ENCODE measurements around the gene OR8G1.
"Not testable (repeated sequence)": the region's sequence is repeated elsewhere in the genome, so short reads cannot be mapped to it uniquely, and the experiment has no call there.

The OR8G1 gene

DNA sequence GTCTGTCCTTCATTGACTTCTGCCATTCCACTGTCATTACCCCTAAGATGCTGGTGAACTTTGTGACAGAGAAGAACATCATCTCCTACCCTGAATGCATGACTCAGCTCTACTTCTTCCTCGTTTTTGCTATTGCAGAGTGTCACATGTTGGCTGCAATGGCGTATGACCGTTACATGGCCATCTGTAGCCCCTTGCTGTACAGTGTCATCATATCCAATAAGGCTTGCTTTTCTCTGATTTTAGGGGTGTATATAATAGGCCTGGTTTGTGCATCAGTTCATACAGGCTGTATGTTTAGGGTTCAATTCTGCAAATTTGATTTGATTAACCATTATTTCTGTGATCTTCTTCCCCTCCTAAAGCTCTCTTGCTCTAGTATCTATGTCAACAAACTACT lies 9.0 kb downstream of the OR8G1 start:
- DNase-seq, result not testable (repeated sequence)

DNA sequence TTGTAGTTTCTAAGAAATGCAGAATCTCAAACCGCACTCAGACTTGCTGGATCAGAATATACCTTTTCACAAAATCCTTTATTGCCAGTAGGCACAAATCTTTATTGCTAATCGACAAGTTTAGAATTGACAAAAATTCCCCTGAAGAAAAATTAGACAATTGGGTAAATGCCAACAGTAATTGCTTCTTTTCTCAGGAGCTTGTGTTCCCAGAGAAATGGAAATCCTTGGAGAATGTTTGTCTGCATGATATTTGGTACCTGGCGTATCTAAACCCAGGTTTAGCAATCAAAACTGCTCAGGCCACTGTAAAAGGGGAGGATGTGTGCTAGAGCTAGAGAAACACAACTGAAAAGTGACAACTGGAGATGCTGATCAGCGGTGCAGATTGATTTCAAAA lies 15.2 kb downstream of the OR8G1 start, which contains the start of gene OR8G5:
Gene OR8G5 (plus strand): TSS at position 301 of the 400 bp plus-strand sequence. CDS start 8,556 bp downstream, outside the sequence.
- no peak for DNase-seq

DNA sequence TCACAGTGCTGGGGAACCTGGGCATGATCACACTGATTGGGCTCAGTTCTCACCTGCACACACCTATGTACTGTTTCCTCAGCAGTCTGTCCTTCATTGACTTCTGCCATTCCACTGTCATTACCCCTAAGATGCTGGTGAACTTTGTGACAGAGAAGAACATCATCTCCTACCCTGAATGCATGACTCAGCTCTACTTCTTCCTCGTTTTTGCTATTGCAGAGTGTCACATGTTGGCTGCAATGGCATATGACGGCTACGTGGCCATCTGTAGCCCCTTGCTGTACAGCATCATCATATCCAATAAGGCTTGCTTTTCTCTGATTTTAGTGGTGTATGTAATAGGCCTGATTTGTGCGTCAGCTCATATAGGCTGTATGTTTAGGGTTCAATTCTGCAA lies 24.1 kb downstream of the OR8G1 start:
- not testable (repeated sequence) for DNase-seq

DNA sequence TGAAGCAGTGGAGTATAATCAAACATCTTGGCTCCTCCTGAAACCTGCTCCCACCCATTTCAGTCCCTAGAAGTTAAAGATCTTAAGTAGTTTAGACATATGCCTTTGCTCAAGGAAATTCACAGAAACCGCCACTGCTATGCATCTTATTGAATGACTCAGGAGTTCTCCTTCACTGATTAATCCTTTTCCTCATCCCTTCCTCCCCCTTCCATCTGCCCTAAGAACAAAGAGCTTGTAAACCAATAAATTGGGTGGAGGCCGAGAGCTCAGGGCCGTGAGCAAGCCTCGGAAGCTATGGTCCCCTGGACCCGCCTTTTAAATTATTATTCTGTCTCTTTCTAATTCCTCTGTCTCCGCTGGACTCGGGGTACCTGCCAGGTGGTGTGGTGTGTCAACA lies 30.0 kb downstream of the OR8G1 start:
- not testable (repeated sequence) for DNase-seq

DNA sequence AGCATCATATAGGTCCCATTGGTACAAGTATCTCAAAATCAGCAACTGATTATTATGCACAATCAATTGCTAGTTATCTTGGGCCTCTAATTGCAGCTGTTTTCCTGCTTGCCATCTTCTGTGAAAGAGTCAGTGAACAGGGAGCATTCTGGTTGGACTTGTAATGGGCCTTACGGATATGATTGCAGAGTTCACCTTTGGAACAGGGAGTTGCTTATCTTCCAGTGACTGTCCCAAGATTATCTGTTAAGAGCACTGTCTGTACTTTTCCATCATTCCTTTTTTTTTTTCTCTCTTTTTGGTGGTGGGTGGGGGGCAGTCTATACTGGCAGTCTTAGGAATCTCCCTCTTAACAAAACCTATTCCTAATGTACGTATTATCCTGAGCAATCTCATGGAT lies 33.1 kb downstream of the OR8G1 start:
- DNase-seq, result no peak

DNA sequence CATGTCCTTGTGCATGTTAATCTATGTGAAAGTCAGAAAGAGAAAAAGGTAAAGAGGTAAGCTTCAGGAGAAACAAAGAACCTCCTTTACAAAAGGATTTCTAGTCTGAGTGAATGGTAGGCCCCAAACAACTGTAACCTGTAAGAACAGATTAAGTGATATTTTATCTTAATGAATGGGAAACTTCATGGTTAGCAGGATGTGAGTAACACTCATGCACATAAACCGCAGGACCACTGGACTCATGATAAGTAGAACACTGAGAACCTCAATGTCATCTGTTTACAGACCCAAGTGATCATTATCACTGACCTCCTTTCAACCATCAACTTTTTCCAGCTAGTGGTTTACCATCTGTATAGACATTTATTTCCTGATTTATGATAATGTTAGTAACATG lies 35.2 kb downstream of the OR8G1 start:
- no peak for DNase-seq

DNA sequence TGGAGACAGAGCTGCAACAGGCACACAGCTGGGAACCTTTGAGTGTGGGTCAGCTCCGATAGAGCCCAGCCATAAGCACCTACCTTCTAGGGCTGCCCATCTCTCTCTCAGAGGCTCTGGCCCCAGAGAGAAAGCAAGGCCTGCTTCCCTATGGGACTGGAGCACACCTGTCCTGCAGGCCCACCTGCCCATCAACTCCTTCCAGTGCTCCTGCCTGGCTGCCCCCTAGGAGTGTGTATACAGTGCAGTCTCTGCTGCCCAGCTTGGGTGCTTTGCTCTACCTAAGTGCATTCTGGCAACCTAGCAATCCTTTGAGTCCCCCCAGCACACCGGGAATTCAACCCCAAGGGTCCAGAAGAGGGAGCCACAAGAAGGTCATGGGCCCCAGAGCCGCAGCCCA lies 36.3 kb downstream of the OR8G1 start:
- no peak for DNase-seq

DNA sequence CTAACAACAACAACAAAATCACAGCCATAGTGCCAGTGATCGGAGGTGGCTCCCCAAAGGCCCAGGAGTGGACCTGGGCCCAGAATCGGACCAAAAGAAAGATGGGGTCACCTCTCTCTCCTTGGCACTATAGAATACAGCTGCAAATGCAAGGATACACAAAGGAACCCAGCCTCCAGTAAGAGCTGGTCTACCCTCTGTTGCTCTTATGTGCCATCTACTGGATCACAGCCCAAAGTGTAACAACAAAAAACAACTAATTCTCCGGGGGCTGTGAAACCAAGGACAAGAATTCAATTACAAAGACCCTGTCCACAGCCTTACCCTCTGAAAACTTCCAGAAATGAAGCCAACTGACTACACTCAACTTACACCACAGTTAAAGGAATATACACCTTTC lies 36.9 kb downstream of the OR8G1 start:
- no peak for DNase-seq

DNA sequence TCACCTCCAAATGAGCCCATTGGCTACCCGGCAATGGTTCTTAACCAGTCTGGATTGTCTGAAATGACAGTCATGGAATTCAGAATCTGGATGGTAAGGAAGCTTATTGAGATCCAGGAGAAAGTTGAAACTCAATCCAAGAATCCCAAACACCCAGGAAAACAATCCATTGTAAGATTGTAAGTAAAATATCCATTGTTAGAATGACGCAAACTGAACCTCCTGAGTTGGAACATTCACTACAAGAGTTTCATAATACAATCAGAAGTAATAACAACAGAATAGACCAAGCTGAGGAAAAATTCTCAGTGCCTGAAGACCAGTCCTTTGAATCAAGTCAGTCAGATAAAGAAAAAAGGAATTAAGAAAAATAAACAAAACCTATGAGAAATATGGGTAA lies 37.4 kb downstream of the OR8G1 start:
- DNase-seq, result no peak

DNA sequence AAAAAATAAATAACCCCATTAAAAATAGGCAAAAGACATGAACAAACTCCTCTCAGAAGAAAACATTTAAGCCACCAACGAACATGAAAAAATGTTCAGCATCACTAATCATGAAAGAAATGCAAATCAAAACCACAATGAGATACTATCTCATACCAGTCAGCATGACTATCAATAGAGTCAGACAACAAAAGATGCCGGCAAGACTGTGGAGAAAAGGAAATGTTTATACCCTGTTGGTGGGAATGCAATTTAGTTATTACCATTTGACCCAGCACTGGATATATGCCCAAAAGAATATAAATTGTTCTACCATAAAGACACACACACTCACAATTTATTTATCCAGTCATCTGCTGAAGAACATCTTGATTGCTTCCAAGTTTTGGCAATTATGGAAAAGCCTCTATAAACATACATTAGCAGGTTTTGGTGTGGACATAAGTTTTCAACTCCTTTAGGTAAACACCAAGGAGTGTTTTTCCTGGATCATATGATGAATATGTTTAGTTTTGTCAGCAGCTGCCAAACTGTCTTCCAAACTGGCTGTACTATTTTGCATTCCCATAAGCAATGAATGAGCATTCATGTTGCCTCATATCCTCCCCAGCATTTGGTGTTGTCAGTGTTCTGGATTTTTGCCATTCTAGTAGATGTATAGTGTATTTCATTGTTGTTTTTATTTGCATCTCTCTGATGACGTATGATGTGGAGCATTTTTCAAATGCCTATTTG lies 44.9 kb downstream of the OR8G1 start:
- DNase-seq, result no peak

DNA sequence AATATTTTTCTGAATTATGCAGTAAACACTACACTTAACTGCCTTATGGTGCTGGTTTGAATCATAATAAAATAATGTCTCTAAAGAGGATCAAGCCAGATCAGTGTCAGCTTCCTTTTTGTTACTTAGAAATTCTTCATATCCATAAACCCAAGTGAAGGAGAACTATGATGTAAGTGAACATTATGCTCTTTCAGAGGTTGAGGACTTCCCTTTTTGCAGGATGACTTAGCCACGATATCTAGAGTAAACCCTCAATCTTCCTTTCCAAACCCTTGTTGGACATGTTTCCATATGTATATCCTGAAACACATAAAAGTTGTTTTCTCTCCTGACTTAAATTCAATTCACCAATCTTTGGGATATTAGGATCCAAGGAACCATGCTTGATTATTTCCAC lies 53.8 kb downstream of the OR8G1 start:
- no peak for DNase-seq

DNA sequence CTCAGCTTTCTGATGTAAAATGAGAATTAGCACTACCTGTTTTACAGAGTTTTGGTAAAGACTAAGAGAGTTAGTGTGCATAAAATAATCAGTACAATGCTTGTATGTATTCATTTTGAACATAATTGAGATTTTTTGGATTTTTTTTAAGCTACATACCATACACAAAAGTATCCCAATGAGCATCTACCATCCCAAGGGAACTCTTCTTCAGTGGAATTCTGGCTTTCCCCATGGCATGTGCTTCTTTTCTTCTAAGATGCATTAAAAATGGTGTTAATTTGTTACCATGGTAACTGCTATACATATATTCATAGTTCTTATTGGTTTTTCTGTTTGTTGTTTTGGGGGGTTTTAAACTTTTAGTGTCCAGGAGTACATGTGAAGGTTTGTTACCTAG lies 55.1 kb downstream of the OR8G1 start:
- no peak for DNase-seq

DNA sequence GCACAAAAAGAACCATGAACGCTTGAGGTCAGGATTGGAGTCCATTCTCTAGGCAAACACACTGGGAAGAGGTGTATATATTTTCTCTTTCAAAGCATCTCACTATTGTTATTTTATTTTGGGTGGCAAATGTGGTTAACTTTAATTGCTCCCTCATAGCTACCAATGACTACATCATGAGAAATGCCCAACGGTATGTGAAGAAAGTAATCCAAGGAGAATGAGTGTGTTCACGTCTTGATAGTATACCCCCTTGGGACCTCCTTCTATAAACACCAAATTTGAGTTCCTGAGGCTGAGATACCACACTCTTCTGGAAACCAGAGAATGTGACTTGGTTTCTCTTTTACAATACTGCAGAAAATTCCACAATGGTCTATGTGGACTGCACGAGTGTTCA lies 57.0 kb downstream of the OR8G1 start:
- no peak for DNase-seq

DNA sequence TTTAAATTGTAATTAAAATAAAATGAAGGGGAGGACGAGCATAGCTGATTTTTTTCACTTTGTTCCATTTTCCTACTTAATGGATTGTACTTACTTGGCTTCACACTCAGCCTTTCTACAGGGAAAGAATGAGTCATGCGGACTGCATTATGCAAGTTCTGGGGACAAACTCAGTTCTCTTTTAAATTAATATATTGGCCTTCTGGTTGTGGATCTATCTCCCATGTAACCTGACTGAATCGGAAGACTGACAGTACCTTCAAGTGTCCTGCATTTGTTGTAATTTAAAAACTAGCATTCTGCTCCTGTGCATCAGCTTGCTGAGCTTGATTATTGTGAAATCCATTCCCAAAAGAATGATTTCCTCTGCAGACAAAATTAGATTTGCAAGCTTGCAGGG lies 60.7 kb downstream of the OR8G1 start:
- DNase-seq, result no peak

DNA sequence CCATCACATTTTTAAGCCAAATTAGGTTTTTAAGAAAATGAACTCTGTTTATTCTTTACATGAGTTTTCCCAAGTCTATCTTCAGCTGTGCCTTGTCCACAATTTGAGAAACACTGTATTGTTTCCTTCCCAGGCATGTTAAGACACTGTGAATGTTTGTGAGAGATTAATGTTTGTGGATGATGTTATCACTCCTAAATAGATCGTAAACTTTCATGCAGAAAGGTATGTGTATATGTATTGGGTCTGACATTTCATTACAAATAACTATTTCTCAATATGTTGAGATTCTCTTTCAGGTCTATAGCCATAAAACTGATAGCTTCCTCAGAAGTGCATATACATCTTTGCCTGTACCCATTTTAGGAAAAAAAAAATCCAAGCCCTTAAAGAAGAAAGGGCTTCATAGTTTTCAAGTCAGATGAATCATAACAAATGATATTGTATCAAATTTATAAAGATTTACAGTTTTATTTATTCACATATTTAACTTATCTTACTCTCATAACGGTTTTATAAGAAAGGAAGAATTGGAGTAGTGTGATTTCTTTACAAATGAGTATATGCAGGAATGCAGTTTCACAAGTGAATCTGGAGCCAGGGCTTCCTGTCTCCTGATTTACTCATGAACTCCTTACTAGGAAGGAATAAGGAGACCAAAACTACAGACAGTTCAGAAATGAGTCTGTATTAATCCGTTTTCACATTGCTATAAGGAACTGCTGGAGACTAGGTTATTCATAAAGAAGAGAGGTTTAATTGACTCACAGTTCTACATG lies 61.6 kb downstream of the OR8G1 start:
- no peak for DNase-seq

All from activated T-cell treated with anti-CD3 and anti-CD28 coated beads for 4 hours (primary cell).